Right lung (tissue), 5 donors: Measurements from ENCODE around the gene DNAJA2. TPM values are rescaled to one million over a fixed set of nuclear protein-coding genes. Genes with fewer than 3 reads are reported as not detected.

Experiments
- DNase-seq, 2 donors: peaks; one replicate each; pipeline ENCODE4 v3.0.0-alpha.2; 2013
- polyA plus RNA-seq, 5 donors: library from polyadenylated mRNA; unstranded; fragments of 120-200 nt; gene quantifications; one replicate each; pipeline versions ENCODE4 v1.2.1 to v1.2.3, GENCODE V29; 2013; ENCODE audit warnings: inconsistent platforms in 1 of 5, low replicate concordance in 1 of 5; ENCODE audit not compliant: insufficient read length in 5 of 5, insufficient read depth in 1 of 5

DNAJA2 gene
- polyA plus RNA-seq, 5 donors = 62.1 to 72.0 (median 65.1) TPM

- no peak for DNase-seq
Measured at GRCh38 chr16:46906360-46907060, 67.0 kb downstream of the DNAJA2 start.

Other genes starting within 250 kb of the DNAJA2 start
- under 1 TPM; 0.40 to 0.99 (median 0.46) TPM for gene MYLK3, start 225.3 kb downstream of the DNAJA2 start, polyA plus RNA-seq
- gene C16orf87, start 142.5 kb downstream of the DNAJA2 start, polyA plus RNA-seq = 10 to 100 TPM; 17.7 to 27.8 (median 23.3) TPM
- gene GPT2, start 89.3 kb downstream of the DNAJA2 start, polyA plus RNA-seq = 10 to 100 TPM; 32.1 to 48.6 (median 35.7) TPM
- gene NETO2, start 170.3 kb upstream of the DNAJA2 start, polyA plus RNA-seq = 10 to 100 TPM; 31.8 to 51.4 (median 46.3) TPM